ENCODE results near the gene SKA2. TPM values are rescaled to one million over a fixed set of nuclear protein-coding genes. Genes with fewer than 3 reads are reported as not detected.
A peak's percentile ranks its signal among the peaks of the same experiment; 100 is the strongest.

SKA2 gene
- total and polyA plus RNA-seq, 9 of the 15 experiments (the other 6 are each of a cell fraction or from before 2014, with no cell fraction given), result 58.1 to 183 (median 133) TPM

DNA sequence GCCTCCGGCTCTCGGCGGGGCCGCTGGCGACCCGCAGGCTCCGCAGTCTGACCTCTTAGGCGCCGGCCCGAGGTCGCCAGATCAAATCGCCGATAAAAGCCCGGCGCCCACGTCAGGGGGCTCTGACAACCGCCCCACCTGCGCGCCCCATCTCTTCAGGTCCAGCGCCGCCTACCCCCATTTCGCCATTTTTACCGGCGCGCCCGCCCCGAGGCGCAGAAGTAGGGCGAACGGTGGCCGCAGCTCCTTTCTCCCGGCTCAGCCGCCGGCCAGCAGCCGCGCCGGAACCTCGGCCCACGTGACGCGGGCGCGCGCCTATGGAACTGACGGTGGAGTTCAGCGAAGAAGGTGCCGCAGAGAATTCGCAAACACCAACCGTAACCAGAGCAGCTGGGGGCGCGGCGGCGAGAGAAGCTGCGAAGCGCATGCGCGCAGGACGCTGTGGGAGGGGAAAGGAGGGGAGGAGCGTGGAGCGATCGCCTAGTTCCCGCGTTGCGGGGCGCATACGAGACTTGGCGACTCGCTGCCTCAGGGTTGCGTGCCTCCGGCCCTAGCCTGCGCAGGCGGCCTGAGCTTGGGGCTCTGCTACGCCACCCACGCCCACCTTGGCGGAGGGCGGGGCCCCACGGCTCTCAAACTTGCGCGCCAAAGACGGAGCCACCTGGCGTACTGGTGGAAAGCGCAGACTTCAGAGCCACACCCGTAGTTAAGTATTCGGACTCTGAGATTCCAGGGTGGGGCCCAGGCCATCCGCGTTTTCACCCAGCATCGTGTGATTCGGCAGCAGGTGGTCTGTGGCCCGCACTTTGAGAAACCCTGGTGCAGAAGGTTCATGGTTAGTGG lies 48.3 kb downstream of the SKA2 start, which contains the start of gene TRIM37 (continued):
- TF ChIP-seq USF1 (CRISPR knock-in tag; IDR thresholded peaks at IDR 0.05) (peak; percentile 100), FOXM1 (IDR thresholded peaks at IDR 0.05; ENCODE audit: low read depth) (no peak), FOXM1 (CRISPR knock-in tag; IDR thresholded peaks at IDR 0.05; ENCODE audit: low read depth) (0 out of 2 replicates have a peak, but pooled peaks have one; percentile 47), EP300 (IDR thresholded peaks at IDR 0.05; ENCODE audit: low read length) (peak; percentile 10; the same call in 1 of the 2 replicates), TRIM24 (IDR thresholded peaks at IDR 0.05) (no peak), ZEB2 (IDR thresholded peaks at IDR 0.05) (peak; percentile 80), TCF3 (CRISPR knock-in tag; IDR thresholded peaks at IDR 0.05) (peak; percentile 47), ZNF280B (CRISPR knock-in tag; IDR thresholded peaks at IDR 0.05) (no peak), ZNF766 (CRISPR knock-in tag; conservative IDR thresholded peaks at IDR 0.05) (no peak), FIP1L1 (IDR thresholded peaks at IDR 0.05; ENCODE audit: low read depth, low read length, poor library complexity, severe bottlenecking) (peak; percentile 94), MAFF (IDR thresholded peaks at IDR 0.05; ENCODE audit: low read length) (no peak; the same call in 1 of the 2 replicates), ZSCAN32 (CRISPR knock-in tag; IDR thresholded peaks at IDR 0.05) (no peak), CXXC5 (CRISPR knock-in tag; IDR thresholded peaks at IDR 0.05) (peak; percentile 94), SRSF7 (optimal IDR thresholded peaks at IDR 0.05; ENCODE audit: low read depth, low read length) (no peak)
- TF ChIP-seq, protein P1, sequence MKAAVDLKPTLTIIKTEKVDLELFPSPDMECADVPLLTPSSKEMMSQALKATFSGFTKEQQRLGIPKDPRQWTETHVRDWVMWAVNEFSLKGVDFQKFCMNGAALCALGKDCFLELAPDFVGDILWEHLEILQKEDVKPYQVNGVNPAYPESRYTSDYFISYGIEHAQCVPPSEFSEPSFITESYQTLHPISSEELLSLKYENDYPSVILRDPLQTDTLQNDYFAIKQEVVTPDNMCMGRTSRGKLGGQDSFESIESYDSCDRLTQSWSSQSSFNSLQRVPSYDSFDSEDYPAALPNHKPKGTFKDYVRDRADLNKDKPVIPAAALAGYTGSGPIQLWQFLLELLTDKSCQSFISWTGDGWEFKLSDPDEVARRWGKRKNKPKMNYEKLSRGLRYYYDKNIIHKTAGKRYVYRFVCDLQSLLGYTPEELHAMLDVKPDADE (conservative IDR thresholded peaks at IDR 0.05; ENCODE audit: control insufficient read depth, low read depth, low read length), result peak; percentile 33; the same call in 1 of the 2 replicates
- TF ChIP-seq, protein P2, sequence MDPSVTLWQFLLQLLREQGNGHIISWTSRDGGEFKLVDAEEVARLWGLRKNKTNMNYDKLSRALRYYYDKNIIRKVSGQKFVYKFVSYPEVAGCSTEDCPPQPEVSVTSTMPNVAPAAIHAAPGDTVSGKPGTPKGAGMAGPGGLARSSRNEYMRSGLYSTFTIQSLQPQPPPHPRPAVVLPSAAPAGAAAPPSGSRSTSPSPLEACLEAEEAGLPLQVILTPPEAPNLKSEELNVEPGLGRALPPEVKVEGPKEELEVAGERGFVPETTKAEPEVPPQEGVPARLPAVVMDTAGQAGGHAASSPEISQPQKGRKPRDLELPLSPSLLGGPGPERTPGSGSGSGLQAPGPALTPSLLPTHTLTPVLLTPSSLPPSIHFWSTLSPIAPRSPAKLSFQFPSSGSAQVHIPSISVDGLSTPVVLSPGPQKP (CRISPR knock-in tag; IDR thresholded peaks at IDR 0.05), result no peak
- TF ChIP-seq, protein P3, sequence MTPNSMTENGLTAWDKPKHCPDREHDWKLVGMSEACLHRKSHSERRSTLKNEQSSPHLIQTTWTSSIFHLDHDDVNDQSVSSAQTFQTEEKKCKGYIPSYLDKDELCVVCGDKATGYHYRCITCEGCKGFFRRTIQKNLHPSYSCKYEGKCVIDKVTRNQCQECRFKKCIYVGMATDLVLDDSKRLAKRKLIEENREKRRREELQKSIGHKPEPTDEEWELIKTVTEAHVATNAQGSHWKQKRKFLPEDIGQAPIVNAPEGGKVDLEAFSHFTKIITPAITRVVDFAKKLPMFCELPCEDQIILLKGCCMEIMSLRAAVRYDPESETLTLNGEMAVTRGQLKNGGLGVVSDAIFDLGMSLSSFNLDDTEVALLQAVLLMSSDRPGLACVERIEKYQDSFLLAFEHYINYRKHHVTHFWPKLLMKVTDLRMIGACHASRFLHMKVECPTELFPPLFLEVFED (CRISPR knock-in tag; conservative IDR thresholded peaks at IDR 0.05), result no peak
- TF ChIP-seq, protein P4, sequence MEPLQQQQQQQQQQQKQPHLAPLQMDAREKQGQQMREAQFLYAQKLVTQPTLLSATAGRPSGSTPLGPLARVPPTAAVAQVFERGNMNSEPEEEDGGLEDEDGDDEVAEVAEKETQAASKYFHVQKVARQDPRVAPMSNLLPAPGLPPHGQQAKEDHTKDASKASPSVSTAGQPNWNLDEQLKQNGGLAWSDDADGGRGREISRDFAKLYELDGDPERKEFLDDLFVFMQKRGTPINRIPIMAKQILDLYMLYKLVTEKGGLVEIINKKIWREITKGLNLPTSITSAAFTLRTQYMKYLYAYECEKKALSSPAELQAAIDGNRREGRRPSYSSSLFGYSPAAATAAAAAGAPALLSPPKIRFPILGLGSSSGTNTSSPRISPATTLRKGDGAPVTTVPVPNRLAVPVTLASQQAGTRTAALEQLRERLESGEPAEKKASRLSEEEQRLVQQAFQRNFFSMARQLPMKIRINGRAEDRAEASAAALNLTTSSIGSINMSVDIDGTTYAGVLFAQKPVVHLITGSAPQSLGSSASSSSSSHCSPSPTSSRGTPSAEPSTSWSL (CRISPR knock-in tag; IDR thresholded peaks at IDR 0.05; ENCODE audit: borderline replicate concordance), result no peak
- TF ChIP-seq, protein P5, sequence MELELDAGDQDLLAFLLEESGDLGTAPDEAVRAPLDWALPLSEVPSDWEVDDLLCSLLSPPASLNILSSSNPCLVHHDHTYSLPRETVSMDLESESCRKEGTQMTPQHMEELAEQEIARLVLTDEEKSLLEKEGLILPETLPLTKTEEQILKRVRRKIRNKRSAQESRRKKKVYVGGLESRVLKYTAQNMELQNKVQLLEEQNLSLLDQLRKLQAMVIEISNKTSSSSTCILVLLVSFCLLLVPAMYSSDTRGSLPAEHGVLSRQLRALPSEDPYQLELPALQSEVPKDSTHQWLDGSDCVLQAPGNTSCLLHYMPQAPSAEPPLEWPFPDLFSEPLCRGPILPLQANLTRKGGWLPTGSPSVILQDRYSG (tag; conservative IDR thresholded peaks at IDR 0.05; ENCODE audit: low read depth), result no peak

Data from K562 (cell line).